A673 (cell line): ENCODE measurements around the gene SEMA3E. TPM values are rescaled to one million over a fixed set of nuclear protein-coding genes. Genes with fewer than 3 reads are reported as not detected.

Source experiments
- BruUV-seq: library from RNA; stranded (reverse); fragments of 400-500 nt; replicated peaks from 2 replicates; lab custom pipeline; 2021; lab: Mats Ljungman, UMichigan
- CTCF ChIA-PET: fragments of 300-600 bp; sonication (Branson Sonifier 250); formaldehyde crosslinking; loops from one replicate; lab custom pipeline; 2022; ENCODE audit warnings: antibody characterized with exemption; lab: Charles Lee
- POLR2A ChIA-PET: fragments of 300-600 bp; sonication (Branson Sonifier 250); formaldehyde crosslinking; loops from one replicate; lab custom pipeline; 2022; ENCODE audit warnings: antibody characterized with exemption; ENCODE audit not compliant: low non-redundant PET; lab: Charles Lee
- DNase-seq: peaks from one replicate; pipeline ENCODE4 v3.0.0-alpha.2; 2015; ENCODE audit warnings: low spot score
- H3K27ac ChIP-seq: fragments of 200-600 bp; sonication (generic); 2 replicates; pipeline ENCODE4 v1.5.1; 2016; ENCODE audit warnings: mixed run types, low read depth, mild to moderate bottlenecking, mixed read lengths, antibody characterized with exemption, low read length; ENCODE audit not compliant: poor library complexity, severe bottlenecking
- H3K27me3 ChIP-seq: fragments of 200-600 bp; sonication (generic); replicated peaks from 2 replicates; pipeline ENCODE4 v1.6.1; 2017; ENCODE audit warnings: mixed run types, low read depth, mild to moderate bottlenecking, mixed read lengths, antibody characterized with exemption, low read length; ENCODE audit not compliant: insufficient read depth, poor library complexity
- H3K36me3 ChIP-seq: fragments of 200-600 bp; sonication (generic); 2 replicates; pipeline ENCODE4 v1.6.1; 2016; ENCODE audit warnings: mixed run types, mild to moderate bottlenecking, mixed read lengths, antibody characterized with exemption, low read length; ENCODE audit not compliant: insufficient read depth, poor library complexity, severe bottlenecking
- H3K4me1 ChIP-seq: fragments of 200-600 bp; sonication (generic); 2 replicates; pipeline ENCODE4 v1.6.1; 2017; ENCODE audit warnings: mixed run types, mild to moderate bottlenecking, mixed read lengths, antibody characterized with exemption, low read length; ENCODE audit not compliant: insufficient read depth, poor library complexity, severe bottlenecking
- H3K4me3 ChIP-seq: fragments of 200-600 bp; sonication (generic); 2 replicates; pipeline ENCODE4 v1.5.1; 2016; ENCODE audit warnings: low read depth, mixed run types, mild to moderate bottlenecking, mixed read lengths, low read length; ENCODE audit not compliant: poor library complexity, severe bottlenecking
- H3K9me3 ChIP-seq: fragments of 200-600 bp; sonication (generic); 2 replicates; pipeline ENCODE4 v1.6.1; 2016; ENCODE audit warnings: mixed run types, low read depth, mild to moderate bottlenecking, mixed read lengths, antibody characterized with exemption, low read length; ENCODE audit not compliant: poor library complexity, severe bottlenecking
- EZH2 ChIP-seq: fragments of 200-600 bp; sonication (generic); IDR thresholded peaks from 2 replicates; pipeline ENCODE4 v1.6.1; 2017; ENCODE audit warnings: borderline replicate concordance, low read depth, mild to moderate bottlenecking, mixed read lengths, antibody characterized with exemption, low read length; ENCODE audit not compliant: poor library complexity, severe bottlenecking
- intact Hi-C: fragments of 100-400 bp; cut with micrococcal nuclease; formaldehyde crosslinking; loops from one replicate; pipeline ENCODE4 v1.10.0; 2022; ENCODE audit not compliant: unreplicated experiment
- total RNA-seq: library from RNA; stranded (reverse); gene quantifications from 2 replicates; pipeline ENCODE4 v1.2.3, GENCODE V29; 2021
- TF ChIP-seq, protein P1 (sequence below): fragments of 300-800, 200-600 bp; sonication (generic); conservative IDR thresholded peaks from 2 replicates; pipeline ENCODE4 v1.5.1; 2017; ENCODE audit warnings: low read depth, mild to moderate bottlenecking, antibody characterized with exemption, low read length, moderate library complexity, mixed read lengths

SEMA3E gene
- total RNA-seq, 1 experiment from 2014 or later: not detected

DNA sequence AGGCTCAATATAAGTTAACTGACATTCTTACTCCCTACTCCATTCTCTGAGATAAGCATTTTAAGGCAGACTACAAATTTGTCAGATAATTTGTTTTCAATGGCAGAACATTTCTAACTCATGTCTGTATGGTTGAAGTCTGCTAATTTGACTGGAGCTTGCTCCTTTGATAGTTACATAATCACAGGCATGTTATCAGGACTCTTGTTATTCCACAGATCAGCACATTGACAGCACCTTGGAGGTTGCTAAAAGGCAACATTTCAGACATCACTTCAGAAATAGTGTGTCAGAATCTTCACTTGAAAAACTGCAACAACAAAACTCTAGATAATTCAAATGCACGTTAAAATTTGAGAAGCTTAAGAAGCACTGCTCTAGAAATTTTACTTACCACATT, 327.9 kb downstream of the SEMA3E start:
- H3K9me3 ChIP-seq: no peaks in the 10 kb centered on the region
- DNase-seq: no peak
- no peak overlapping the region for H3K4me3 ChIP-seq
- POLR2A ChIA-PET: no interaction called here
- no peak for TF ChIP-seq EZH2
- TF ChIP-seq, protein P1, sequence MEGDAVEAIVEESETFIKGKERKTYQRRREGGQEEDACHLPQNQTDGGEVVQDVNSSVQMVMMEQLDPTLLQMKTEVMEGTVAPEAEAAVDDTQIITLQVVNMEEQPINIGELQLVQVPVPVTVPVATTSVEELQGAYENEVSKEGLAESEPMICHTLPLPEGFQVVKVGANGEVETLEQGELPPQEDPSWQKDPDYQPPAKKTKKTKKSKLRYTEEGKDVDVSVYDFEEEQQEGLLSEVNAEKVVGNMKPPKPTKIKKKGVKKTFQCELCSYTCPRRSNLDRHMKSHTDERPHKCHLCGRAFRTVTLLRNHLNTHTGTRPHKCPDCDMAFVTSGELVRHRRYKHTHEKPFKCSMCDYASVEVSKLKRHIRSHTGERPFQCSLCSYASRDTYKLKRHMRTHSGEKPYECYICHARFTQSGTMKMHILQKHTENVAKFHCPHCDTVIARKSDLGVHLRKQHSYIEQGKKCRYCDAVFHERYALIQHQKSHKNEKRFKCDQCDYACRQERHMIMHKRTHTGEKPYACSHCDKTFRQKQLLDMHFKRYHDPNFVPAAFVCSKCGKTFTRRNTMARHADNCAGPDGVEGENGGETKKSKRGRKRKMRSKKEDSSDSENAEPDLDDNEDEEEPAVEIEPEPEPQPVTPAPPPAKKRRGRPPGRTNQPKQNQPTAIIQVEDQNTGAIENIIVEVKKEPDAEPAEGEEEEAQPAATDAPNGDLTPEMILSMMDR: no peak
- BruUV-seq: no TSS peak
- H3K27ac ChIP-seq: no peak overlapping the region
- CTCF ChIA-PET: no interaction called here
- H3K27me3 ChIP-seq: peaks cover 14% of the 10 kb centered on the region
- no peaks in the 10 kb centered on the region for H3K4me1 ChIP-seq
- H3K36me3 ChIP-seq: no peaks in the 10 kb centered on the region
- intact Hi-C loops: no loop called here

DNA sequence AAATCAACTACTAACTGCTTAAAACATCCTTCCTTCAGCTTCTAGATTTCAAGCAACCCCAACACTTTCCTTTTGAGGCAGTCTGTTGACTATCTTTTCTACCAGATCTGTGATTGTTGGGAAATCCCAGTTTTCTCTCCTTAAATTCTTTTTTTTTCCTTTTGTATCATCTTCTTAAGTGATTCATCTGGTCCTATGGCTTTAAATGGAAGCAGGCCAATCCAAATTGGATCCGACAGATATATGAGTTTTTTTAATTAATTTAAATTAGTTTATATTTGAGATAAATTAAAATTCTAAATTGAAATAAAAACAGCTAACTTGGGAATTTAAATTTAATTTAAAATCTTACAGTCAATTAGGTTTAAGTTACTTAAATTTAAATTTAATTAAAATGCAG, 335.0 kb downstream of the SEMA3E start:
- no peak overlapping the region for H3K27ac ChIP-seq
- DNase-seq: no peak
- intact Hi-C loops: no loop called here
- POLR2A ChIA-PET: no interaction called here
- TF ChIP-seq, protein P1: no peak
- TF ChIP-seq EZH2: no peak
- H3K4me1 ChIP-seq: no peaks in the 10 kb centered on the region
- H3K36me3 ChIP-seq: no peaks in the 10 kb centered on the region
- H3K4me3 ChIP-seq: no peak overlapping the region
- peaks cover 4% of the 10 kb centered on the region for H3K27me3 ChIP-seq
- BruUV-seq: no TSS peak
- H3K9me3 ChIP-seq: no peaks in the 10 kb centered on the region
- CTCF ChIA-PET: no interaction called here
